Cerebellar nuclear complex (tissue), 1 donor: ENCODE data around the gene WDR19.
"Not testable (repeated sequence)": the region's sequence is repeated elsewhere in the genome, so short reads cannot be mapped to it uniquely, and the experiment has no call there.

Experiments
- DNase-seq, 2 experiments: peaks; one replicate each; lab custom pipeline; 2025; lab: John Stamatoyannopoulos, UW

Gene WDR19

GRCh38 chr4:39181905-39182638, at the start of gene WDR19:
Gene WDR19, plus strand, starts transcription at chr4:39182529. Its CDS starts 29 bp downstream, at chr4:39182558.
- DNase-seq, result peak; percentile 97 to 98

- no peak for DNase-seq
Observed at GRCh38 chr4:39133623-39134022, 48.7 kb upstream of the WDR19 start.

GRCh38 chr4:39134683-39135306, 47.5 kb upstream of the WDR19 start:
- DNase-seq, result peak in 1 of 2 experiments; percentile 61

- DNase-seq, result not testable (repeated sequence)
Observed at GRCh38 chr4:39138227-39138626, 44.1 kb upstream of the WDR19 start.

- no peak for DNase-seq
Observed at GRCh38 chr4:39146211-39146610, 36.1 kb upstream of the WDR19 start.

- no peak for DNase-seq
Observed at GRCh38 chr4:39154009-39154408, 28.3 kb upstream of the WDR19 start.

GRCh38 chr4:39157520-39157919, 24.8 kb upstream of the WDR19 start:
- no peak for DNase-seq

- DNase-seq, result no peak
Observed at GRCh38 chr4:39166177-39166576, 16.2 kb upstream of the WDR19 start.

GRCh38 chr4:39166669-39167068, 15.7 kb upstream of the WDR19 start:
- DNase-seq, result no peak

GRCh38 chr4:39169426-39169825, 12.9 kb upstream of the WDR19 start:
- no peak for DNase-seq

- no peak for DNase-seq
Observed at GRCh38 chr4:39170301-39170700, 12.0 kb upstream of the WDR19 start.

- DNase-seq, result no peak
Observed at GRCh38 chr4:39178706-39179105, 3.6 kb upstream of the WDR19 start.

- no peak for DNase-seq
Observed at GRCh38 chr4:39179681-39180080, 2.6 kb upstream of the WDR19 start.

GRCh38 chr4:39180629-39181028, 1.7 kb upstream of the WDR19 start:
- DNase-seq, result not testable (repeated sequence)

GRCh38 chr4:39181520-39181904, 817 bp upstream of the WDR19 start:
- DNase-seq, result no peak

GRCh38 chr4:39201963-39202362, 19.6 kb downstream of the WDR19 start:
- no peak for DNase-seq

- no peak for DNase-seq
Observed at GRCh38 chr4:39204543-39204942, 22.2 kb downstream of the WDR19 start.

GRCh38 chr4:39205000-39205399, 22.7 kb downstream of the WDR19 start:
- no peak for DNase-seq

GRCh38 chr4:39205476-39205875, 23.1 kb downstream of the WDR19 start:
- DNase-seq, result no peak

GRCh38 chr4:39227906-39228305, 45.6 kb downstream of the WDR19 start:
- DNase-seq, result no peak

- DNase-seq, result no peak
Observed at GRCh38 chr4:39228377-39228776, 46.0 kb downstream of the WDR19 start.

GRCh38 chr4:39230462-39230861, 48.1 kb downstream of the WDR19 start:
- DNase-seq, result no peak

- DNase-seq, result no peak
Observed at GRCh38 chr4:39231660-39232059, 49.3 kb downstream of the WDR19 start.

GRCh38 chr4:39232100-39232499, 49.8 kb downstream of the WDR19 start:
- no peak for DNase-seq
